ENCODE measurements around the gene RPL23.
A peak's percentile ranks its signal among the peaks of the same experiment; 100 is the strongest.

Gene RPL23

GRCh38 chr17:38872671-38873385 is 19.3 kb upstream of the RPL23 start:
- Histone ChIP-seq H3K4me3 (ENCODE audit: low read length) (no peak overlapping the region), H3K27ac (ENCODE audit: low read length) (no peak overlapping the region), H3K9me3 (ENCODE audit: control insufficient read depth, insufficient read depth, low read length) (no peaks in the 10 kb centered on the region), H3K4me1 (ENCODE audit: control insufficient read depth, insufficient read depth, low read length) (peaks cover 16% of the 10 kb centered on the region), H3K36me3 (ENCODE audit: control insufficient read depth, insufficient read depth, low read length) (no peaks in the 10 kb centered on the region; the same call in 1 of the 2 replicates), H3K27me3 (ENCODE audit: control insufficient read depth, insufficient read depth, low read length) (no peaks in the 10 kb centered on the region)
- no peak for DNase-seq (ENCODE audit: low read depth, low spot score)
- WGBS (ENCODE audit: insufficient coverage, insufficient read length): no CpG with 5 or more reads among the region's 9 CpGs

- Histone ChIP-seq H3K27ac (ENCODE audit: low read length) (no peak overlapping the region), H3K9me3 (ENCODE audit: control insufficient read depth, insufficient read depth, low read length) (no peaks in the 10 kb centered on the region), H3K4me3 (ENCODE audit: low read length) (no peak overlapping the region), H3K4me1 (ENCODE audit: control insufficient read depth, insufficient read depth, low read length) (peaks cover 9% of the 10 kb centered on the region), H3K36me3 (ENCODE audit: control insufficient read depth, insufficient read depth, low read length) (no peaks in the 10 kb centered on the region; the same call in 1 of the 2 replicates), H3K27me3 (ENCODE audit: control insufficient read depth, insufficient read depth, low read length) (no peaks in the 10 kb centered on the region)
- DNase-seq (ENCODE audit: low read depth, low spot score): no peak
- WGBS (ENCODE audit: insufficient coverage, insufficient read length): no CpG with 5 or more reads among the region's 5 CpGs
These were observed 18.5 kb upstream of the RPL23 start for GRCh38 chr17:38872027-38872511.

DNA sequence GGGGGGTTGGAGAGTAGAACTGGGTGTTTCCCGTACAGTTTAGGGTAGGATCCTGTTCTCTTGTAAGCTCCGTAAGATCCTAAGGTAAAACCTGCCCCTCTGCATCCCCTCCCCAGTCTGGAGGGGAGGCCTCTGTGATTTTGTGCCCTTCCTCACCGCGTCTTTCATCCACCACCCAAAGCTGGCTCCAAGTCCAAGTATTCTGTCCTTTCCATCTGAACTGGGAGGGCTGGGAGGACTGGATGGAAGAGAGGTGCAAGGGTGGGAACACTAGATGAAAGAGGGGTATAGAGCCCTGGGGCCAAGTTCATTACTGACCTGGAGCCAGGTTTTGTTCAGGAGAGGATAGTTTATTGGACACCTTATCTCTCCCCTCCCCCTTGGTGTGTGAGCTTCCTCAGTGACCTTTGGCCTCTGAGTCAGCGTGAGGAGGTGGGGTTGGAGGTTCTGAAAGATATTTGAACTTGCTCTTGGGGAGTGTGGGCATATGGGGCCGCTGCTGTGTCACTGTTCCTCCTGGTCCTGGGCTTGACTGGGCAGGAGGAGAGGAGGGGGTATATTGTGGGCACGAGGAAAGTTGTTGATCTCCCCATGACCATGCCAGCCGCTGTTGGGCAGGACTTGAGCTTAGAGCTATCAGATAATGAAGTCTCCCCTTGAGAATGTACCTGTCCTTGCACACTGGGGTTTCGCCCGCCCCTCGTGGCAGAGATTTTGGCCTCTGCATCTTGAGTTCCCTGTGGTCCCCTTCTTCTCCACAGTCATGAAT is 17.9 kb upstream of the RPL23 start:
- H3K4me3 ChIP-seq (ENCODE audit: low read length): peak overlapping the region; percentile 50; the same call in 1 of the 2 replicates
- H3K27me3 ChIP-seq (ENCODE audit: control insufficient read depth, insufficient read depth, low read length): no peaks in the 10 kb centered on the region
- whole genome bisulfite sequencing (ENCODE audit: insufficient coverage, insufficient read length): no CpG with 5 or more reads among the region's 11 CpGs
- H3K4me1 ChIP-seq (ENCODE audit: control insufficient read depth, insufficient read depth, low read length): peaks cover 7% of the 10 kb centered on the region; the same call in 1 of the 2 replicates
- H3K27ac ChIP-seq (ENCODE audit: low read length): no peak overlapping the region
- DNase-seq (ENCODE audit: low read depth, low spot score): no peak
- no peaks in the 10 kb centered on the region; the same call in 1 of the 2 replicates for H3K36me3 ChIP-seq (ENCODE audit: control insufficient read depth, insufficient read depth, low read length)
- no peaks in the 10 kb centered on the region for H3K9me3 ChIP-seq (ENCODE audit: control insufficient read depth, insufficient read depth, low read length)

- Histone ChIP-seq H3K4me3 (ENCODE audit: low read length) (peak overlapping the region; percentile 50; the same call in 1 of the 2 replicates), H3K4me1 (ENCODE audit: control insufficient read depth, insufficient read depth, low read length) (peaks cover 7% of the 10 kb centered on the region; the same call in 1 of the 2 replicates), H3K9me3 (ENCODE audit: control insufficient read depth, insufficient read depth, low read length) (no peaks in the 10 kb centered on the region), H3K27me3 (ENCODE audit: control insufficient read depth, insufficient read depth, low read length) (no peaks in the 10 kb centered on the region), H3K36me3 (ENCODE audit: control insufficient read depth, insufficient read depth, low read length) (no peaks in the 10 kb centered on the region; the same call in 1 of the 2 replicates), H3K27ac (ENCODE audit: low read length) (no peak overlapping the region)
- DNase-seq (ENCODE audit: low read depth, low spot score): no peak
- no CpG with 5 or more reads among the region's 56 CpGs for WGBS (ENCODE audit: insufficient coverage, insufficient read length)
These were observed 17.0 kb upstream of the RPL23 start for GRCh38 chr17:38870259-38871165.

DNA sequence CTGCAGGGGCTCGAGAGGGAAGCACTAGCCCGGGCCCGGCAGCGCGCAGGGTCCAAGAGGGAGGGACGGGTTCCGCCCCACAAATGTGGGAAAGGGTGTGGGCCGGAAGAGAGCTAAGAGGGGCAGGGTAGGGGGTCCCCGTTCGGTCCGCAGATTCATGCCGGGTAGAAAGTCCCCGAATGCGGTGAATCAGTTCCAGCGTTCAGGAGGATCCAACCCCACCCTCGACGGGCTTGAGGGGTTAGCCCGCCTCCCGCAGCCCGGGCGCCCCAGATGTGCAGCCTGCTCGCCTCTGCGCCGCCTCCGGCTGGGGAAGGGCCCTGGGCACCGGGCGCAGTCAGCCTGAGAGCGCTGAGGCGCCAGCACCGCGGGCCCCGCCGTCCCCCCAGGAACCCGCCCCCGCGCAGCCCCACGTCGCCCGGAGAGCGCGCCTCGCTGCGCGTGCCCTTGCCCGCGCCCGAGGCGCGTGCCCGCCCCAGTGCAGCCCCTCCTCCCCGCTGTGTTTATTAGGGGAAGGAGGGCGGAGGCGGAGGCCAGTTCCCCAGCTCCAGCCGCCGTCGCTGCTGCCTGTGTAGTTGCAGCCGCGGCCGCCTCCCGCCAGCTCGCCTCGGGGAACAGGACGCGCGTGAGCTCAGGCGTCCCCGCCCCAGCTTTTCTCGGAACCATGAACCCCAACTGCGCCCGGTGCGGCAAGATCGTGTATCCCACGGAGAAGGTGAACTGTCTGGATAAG is 16.2 kb upstream of the RPL23 start, which contains the start of gene LASP1:
Gene LASP1, plus strand, starts transcription at position 533 of the 733 bp plus-strand sequence. Its CDS starts 132 bp downstream, at position 665.
- no CpG with 5 or more reads among the region's 73 CpGs for WGBS (ENCODE audit: insufficient coverage, insufficient read length)
- Histone ChIP-seq H3K36me3 (ENCODE audit: control insufficient read depth, insufficient read depth, low read length) (no peaks in the 10 kb centered on the region; the same call in 1 of the 2 replicates), H3K27me3 (ENCODE audit: control insufficient read depth, insufficient read depth, low read length) (no peaks in the 10 kb centered on the region), H3K4me3 (ENCODE audit: low read length) (peak within 1 kb of the TSS; percentile 73), H3K4me1 (ENCODE audit: control insufficient read depth, insufficient read depth, low read length) (peaks cover 7% of the 10 kb centered on the region; the same call in 1 of the 2 replicates), H3K9me3 (ENCODE audit: control insufficient read depth, insufficient read depth, low read length) (no peaks in the 10 kb centered on the region), H3K27ac (ENCODE audit: low read length) (no peak within 1 kb of the TSS)
- DNase-seq (ENCODE audit: low read depth, low spot score): no peak

- WGBS (ENCODE audit: insufficient coverage, insufficient read length): no CpG with 5 or more reads among the region's 26 CpGs
- Histone ChIP-seq H3K27ac (ENCODE audit: low read length) (no peak overlapping the region), H3K4me1 (ENCODE audit: control insufficient read depth, insufficient read depth, low read length) (peaks cover 7% of the 10 kb centered on the region; the same call in 1 of the 2 replicates), H3K27me3 (ENCODE audit: control insufficient read depth, insufficient read depth, low read length) (no peaks in the 10 kb centered on the region), H3K4me3 (ENCODE audit: low read length) (peak overlapping the region; percentile 73), H3K9me3 (ENCODE audit: control insufficient read depth, insufficient read depth, low read length) (no peaks in the 10 kb centered on the region), H3K36me3 (ENCODE audit: control insufficient read depth, insufficient read depth, low read length) (no peaks in the 10 kb centered on the region)
- DNase-seq (ENCODE audit: low read depth, low spot score): no peak
These were observed 15.4 kb upstream of the RPL23 start for GRCh38 chr17:38868817-38869525.

DNA sequence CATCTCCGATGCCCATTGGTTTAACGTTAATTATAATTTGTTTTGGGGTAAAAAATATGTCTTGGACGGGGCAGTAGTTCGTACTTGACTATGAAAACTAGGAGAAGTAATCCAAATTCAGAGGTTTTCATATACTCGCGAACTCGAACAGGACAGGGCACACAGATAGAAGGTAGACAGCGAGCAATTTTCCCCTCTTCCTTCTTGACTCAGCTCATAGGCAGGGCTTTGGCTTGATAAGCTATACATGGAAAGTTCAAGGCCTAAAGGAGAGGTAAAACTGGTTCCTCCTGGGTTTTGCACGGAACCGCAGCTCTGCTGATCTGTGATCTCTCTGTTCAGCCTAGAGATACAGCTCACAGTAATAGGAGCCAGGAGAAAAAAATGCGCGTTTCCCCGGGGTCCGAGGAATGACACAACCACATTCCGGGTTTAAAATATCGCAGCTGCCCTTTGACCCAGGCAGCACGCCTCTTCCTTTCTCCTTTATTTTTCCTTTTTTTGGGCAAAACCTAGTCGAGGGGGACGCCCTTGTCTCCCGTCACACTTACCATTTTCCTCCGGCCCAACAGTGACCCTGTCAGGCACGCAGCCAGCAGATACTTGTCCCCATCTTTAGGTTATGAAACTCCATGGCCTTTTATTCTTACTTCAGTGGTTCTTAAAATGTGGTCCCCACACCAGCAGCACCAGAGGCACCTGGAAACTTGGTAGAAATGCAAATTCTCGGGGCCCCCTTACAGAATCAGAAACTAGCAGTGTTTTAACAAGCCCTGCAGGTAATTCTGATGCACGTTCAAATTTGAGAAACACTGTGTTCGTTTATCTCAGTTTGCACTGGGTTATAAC is 14.7 kb upstream of the RPL23 start:
- Histone ChIP-seq H3K9me3 (ENCODE audit: control insufficient read depth, insufficient read depth, low read length) (no peaks in the 10 kb centered on the region), H3K27me3 (ENCODE audit: control insufficient read depth, insufficient read depth, low read length) (no peaks in the 10 kb centered on the region), H3K27ac (ENCODE audit: low read length) (no peak overlapping the region), H3K4me3 (ENCODE audit: low read length) (peak overlapping the region; percentile 73; the same call in 1 of the 2 replicates), H3K4me1 (ENCODE audit: control insufficient read depth, insufficient read depth, low read length) (peaks cover 7% of the 10 kb centered on the region; the same call in 1 of the 2 replicates), H3K36me3 (ENCODE audit: control insufficient read depth, insufficient read depth, low read length) (no peaks in the 10 kb centered on the region)
- no peak for DNase-seq (ENCODE audit: low read depth, low spot score)
- no CpG with 5 or more reads among the region's 25 CpGs for WGBS (ENCODE audit: insufficient coverage, insufficient read length)

DNA sequence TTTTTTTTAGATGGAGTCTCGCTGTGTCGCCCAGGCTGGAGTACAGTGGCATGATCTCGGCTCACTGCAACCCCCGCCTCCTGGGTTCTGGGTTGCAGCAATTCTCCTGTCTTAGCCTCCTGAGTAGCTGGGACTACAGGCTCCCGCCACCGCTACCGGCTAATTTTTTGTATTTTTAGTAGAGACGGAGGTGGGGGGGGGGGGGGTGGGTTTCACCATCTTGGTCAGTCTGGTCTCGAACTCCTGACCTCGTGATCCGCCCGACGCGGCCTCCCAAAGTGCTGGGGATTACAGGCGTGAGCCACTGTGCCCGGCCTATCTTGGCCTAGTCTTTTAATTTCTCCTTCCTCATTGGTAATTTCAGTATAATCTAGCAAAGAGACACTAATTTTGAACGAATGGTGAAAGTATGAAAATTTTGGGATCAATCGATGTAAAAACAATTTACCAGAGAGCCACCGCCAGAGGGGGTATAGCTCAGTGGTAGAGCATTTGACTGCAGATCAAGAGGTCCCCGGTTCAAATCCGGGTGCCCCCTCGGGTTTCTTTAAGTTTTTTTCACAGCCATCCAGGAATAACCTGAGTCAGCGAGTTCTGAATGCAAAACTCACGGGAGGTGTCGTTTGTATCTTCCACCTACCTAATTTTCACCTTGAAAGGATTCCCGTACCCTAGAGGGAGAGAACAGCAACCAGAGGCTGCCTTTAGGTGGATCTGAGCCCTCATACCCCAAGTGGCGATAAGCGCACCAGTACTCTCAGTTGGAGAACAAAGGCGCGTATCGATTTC is 13.9 kb upstream of the RPL23 start:
- H3K27me3 ChIP-seq (ENCODE audit: control insufficient read depth, insufficient read depth, low read length): no peaks in the 10 kb centered on the region
- peak overlapping the region; percentile 73; the same call in 1 of the 2 replicates for H3K4me3 ChIP-seq (ENCODE audit: low read length)
- DNase-seq (ENCODE audit: low read depth, low spot score): no peak
- H3K27ac ChIP-seq (ENCODE audit: low read length): no peak overlapping the region
- no peaks in the 10 kb centered on the region for H3K9me3 ChIP-seq (ENCODE audit: control insufficient read depth, insufficient read depth, low read length)
- no CpG with 5 or more reads among the region's 31 CpGs for WGBS (ENCODE audit: insufficient coverage, insufficient read length)
- H3K4me1 ChIP-seq (ENCODE audit: control insufficient read depth, insufficient read depth, low read length): peaks cover 7% of the 10 kb centered on the region; the same call in 1 of the 2 replicates
- H3K36me3 ChIP-seq (ENCODE audit: control insufficient read depth, insufficient read depth, low read length): no peaks in the 10 kb centered on the region
